GM18868 (cell line): ENCODE data around the gene TPM4.
"Not testable (repeated sequence)": the region's sequence is repeated elsewhere in the genome, so short reads cannot be mapped to it uniquely, and the experiment has no call there.

Experiments used
- ATAC-seq: cut with Tn5 transposase; IDR thresholded peaks from one replicate; pipeline ENCODE4 v1.9.1; 2021; ENCODE audit warnings: mild to moderate bottlenecking, moderate library complexity; ENCODE audit not compliant: unreplicated experiment

Gene TPM4

GRCh38 chr19:16076154-16076957 lies at the start of gene TPM4:
TSS of gene TPM4 (plus strand) at chr19:16076495. CDS start at chr19:16076566, 71 bp downstream.
- ATAC-seq, result peak; percentile 60

GRCh38 chr19:16026756-16027155 lies 49.5 kb upstream of the TPM4 start:
- ATAC-seq, result no peak

- no peak for ATAC-seq
Measured at GRCh38 chr19:16027528-16027927, 48.8 kb upstream of the TPM4 start.

- not testable (repeated sequence) for ATAC-seq
Measured at GRCh38 chr19:16030155-16030554, 46.1 kb upstream of the TPM4 start.

- ATAC-seq, result no peak
Measured at GRCh38 chr19:16030964-16031871, 45.1 kb upstream of the TPM4 start.

GRCh38 chr19:16031872-16032200 lies 44.5 kb upstream of the TPM4 start:
- no peak for ATAC-seq

- no peak for ATAC-seq
Measured at GRCh38 chr19:16032509-16033135, 43.7 kb upstream of the TPM4 start.

GRCh38 chr19:16033136-16033530 lies 43.2 kb upstream of the TPM4 start:
- ATAC-seq, result no peak

- no peak for ATAC-seq
Measured at GRCh38 chr19:16033721-16034120, 42.6 kb upstream of the TPM4 start.

GRCh38 chr19:16034180-16034579 lies 42.1 kb upstream of the TPM4 start:
- ATAC-seq, result no peak

GRCh38 chr19:16034958-16035560 lies 41.2 kb upstream of the TPM4 start:
- no peak for ATAC-seq

- ATAC-seq, result no peak
Measured at GRCh38 chr19:16035601-16036297, 40.5 kb upstream of the TPM4 start.

GRCh38 chr19:16036397-16036925 lies 39.8 kb upstream of the TPM4 start:
- no peak for ATAC-seq

- no peak for ATAC-seq
Measured at GRCh38 chr19:16036941-16037340, 39.4 kb upstream of the TPM4 start.

GRCh38 chr19:16037424-16038195 lies 38.7 kb upstream of the TPM4 start:
- no peak for ATAC-seq

- no peak for ATAC-seq
Measured at GRCh38 chr19:16038196-16038695, 38.0 kb upstream of the TPM4 start.

- ATAC-seq, result no peak
Measured at GRCh38 chr19:16039081-16039480, 37.2 kb upstream of the TPM4 start.

- ATAC-seq, result no peak
Measured at GRCh38 chr19:16039545-16039944, 36.8 kb upstream of the TPM4 start.

GRCh38 chr19:16040642-16041041 lies 35.7 kb upstream of the TPM4 start:
- ATAC-seq, result no peak
